Measurements from ENCODE around the gene CRCP.

- no peak for TF ChIP-seq CTCF (IDR thresholded peaks at IDR 0.05)
- no peak for TF ChIP-seq POLR2A (IDR thresholded peaks at IDR 0.05)
These were observed 75.8 kb downstream of the CRCP start for GRCh38 chr7:66190504-66190857.
